ENCODE data around the gene P2RY6.
"Not testable (repeated sequence)": the region's sequence is repeated elsewhere in the genome, so short reads cannot be mapped to it uniquely, and the experiment has no call there.

Gene P2RY6

GRCh38 chr11:73262851-73263495 is 9.2 kb upstream of the P2RY6 start:
- DNase-seq: no peak

GRCh38 chr11:73263640-73264039 is 8.5 kb upstream of the P2RY6 start:
- no peak for DNase-seq

DNA sequence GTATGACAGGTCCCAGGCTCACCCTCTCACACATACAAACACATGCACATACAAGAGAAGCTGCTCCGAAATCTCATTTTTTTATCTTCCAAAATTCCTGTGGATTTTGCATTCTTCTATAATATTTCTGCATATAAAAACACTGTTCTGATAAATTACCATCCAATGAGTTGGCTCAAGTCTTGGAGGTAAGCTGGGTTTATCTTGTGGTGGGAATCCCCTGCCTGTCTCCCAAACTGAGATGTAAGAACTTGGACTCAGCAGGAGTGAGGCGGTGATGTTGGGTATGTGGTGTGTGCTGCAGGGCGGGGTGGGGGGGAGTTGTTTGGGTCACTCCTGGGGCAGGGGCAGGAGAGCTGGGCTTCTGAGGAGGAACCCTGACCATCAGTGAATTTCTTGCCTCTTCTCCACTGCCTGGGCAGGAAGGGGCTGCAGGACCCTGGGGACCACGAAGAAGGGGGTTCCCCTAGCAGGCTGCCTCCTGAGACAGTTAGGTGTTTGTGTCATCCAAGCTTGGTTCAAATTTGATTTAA is 6.8 kb upstream of the P2RY6 start:
- DNase-seq: no peak

GRCh38 chr11:73265853-73266645 is 6.1 kb upstream of the P2RY6 start:
- no peak for DNase-seq

DNA sequence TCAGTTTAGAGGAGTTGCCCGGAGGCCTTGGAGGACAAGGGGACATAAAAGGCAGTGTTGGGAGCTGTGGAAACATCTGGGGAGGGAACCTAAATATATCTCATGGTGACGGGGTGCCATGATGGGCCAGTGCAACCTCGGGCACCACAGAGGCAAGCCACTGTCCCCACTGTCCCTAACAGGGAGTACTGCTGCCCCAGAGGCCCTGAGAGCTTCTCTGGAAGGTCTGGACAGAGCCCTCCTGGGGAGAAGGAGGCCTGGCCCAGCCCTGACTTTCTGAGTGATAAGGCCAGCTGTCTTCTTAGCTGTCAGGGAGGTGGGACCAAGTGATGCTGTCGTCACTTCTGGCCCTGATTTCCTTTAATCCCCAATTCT is 5.5 kb upstream of the P2RY6 start:
- DNase-seq: no peak

DNA sequence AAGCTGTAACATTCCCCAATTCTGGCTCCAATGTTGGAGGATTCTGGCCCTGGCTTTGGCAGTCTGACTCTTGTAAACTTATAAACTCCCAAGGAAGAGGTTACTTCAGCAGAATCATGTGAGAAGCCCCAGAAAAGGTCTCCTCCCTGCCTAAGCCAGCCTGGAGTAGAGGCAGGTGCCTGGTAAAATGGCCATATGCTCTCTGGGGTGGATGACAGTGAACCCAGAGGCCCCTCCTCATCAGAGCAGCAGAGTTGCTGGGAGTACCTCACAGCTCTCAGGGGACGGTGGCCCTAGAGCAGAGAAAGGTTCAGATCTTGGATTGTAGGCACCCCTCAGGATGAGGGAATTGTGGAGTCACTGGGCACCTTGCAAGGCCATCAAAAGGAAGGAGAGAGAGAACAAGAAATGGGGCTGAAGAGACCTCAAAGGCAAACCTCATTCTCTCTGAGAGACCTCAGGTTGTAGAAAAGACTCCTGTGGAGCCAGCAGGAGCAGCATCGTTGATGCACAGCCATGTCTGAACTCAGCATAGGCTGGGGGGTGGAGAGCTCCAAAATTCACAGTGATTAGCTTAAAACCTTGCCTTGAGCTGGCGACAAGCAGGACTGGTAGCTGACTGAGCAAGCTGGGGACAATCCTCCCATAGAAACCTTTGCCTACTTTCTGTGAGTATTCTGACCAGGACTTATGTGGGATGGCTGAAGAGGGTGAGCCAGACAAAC is 4.9 kb upstream of the P2RY6 start:
- no peak for DNase-seq

- DNase-seq: no peak
Measured at GRCh38 chr11:73267906-73268540, 4.1 kb upstream of the P2RY6 start.

- DNase-seq: no peak
Measured at GRCh38 chr11:73268671-73269271, 3.4 kb upstream of the P2RY6 start.

GRCh38 chr11:73269459-73270015 is 2.6 kb upstream of the P2RY6 start:
- DNase-seq: no peak

DNA sequence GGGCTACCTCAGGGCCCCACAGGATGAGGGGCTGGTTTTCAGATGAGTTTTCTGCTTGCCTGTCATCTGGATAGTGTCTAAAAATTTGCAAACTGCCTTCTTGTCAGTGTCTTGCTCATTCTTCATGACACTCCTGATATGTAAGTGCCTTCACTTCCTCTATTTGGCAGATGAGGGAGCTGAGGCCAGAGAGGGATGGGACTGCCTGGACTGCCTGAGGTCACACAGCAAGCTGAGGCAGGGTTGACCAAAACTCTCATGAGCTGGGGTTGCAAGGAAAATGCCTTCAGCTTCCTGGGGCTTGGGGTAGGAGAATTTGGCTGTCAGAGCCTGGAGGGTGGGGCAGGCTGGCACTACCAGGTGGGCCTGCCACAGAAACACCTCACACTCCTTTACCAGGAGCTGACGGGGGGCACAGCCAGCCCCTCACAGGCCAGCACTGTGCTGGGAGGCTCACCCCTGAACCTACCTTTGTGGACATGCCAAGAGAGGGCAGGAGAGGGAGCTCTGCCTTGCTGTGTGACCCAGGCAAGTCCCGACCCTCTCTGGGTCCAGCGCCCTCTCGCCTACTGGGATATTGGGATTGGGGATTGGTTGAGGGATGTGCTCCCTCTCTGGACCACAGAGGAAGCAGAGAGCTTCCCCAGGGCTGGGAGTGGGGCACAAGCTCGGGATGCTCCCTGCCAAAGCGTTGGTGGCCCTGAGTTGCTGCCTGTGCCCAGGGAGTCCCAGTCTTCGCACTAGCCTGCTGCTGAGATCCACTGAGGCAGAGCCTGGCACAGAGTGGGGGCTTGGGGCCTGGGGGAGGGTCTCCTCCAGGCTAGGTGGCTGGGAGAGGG is 1.9 kb upstream of the P2RY6 start:
- DNase-seq: peak; percentile 73

DNA sequence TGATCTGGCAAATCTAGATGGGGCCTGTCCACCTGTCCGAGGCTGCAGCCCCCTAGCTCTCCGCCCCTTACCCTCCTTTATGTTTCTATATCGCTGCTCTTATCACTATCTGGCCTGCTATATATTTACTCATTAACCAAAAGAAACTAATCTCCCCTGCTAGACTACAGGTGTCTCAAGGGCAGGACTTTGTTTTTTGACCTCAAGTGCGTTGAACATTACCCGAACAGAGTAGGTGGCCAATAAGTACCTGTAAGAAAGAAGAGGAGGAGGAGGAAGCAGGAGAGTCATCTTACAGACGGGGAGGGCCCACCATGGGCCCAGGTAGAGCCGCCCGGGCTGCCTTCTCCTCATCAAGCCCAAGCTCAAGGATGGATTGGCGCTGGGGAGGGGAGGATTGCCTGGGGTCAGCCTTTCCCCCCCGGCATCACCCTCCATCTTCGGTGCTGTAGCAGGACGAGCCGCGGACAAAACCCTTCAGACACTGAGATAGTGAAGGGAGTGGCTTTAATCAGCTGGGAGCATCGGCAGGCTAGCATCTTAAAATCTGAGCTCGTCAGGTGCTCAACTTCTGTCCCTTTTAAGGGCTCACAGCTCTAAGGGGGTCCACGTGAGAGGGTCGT is 1.2 kb upstream of the P2RY6 start:
- no peak for DNase-seq

DNA sequence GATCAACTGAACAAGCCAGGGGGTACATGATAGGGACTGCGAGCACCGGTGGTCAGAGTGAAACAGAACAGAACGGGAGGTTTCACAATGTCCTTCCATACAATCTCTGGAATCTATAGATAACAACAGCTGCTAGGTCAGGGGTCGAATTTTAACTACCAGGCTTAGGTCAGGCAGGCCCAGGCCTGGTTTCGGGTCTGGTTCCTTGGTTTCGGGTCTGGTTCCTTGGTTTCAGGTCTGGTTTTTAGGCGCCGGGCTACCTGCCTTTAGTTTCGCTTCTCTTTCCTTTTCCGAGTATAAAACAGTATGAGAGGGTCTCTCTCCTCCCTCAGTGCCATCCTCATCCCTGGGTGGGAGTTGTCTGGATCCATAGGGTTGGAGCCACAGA is 666 bp upstream of the P2RY6 start:
- DNase-seq: not testable (repeated sequence)

DNA sequence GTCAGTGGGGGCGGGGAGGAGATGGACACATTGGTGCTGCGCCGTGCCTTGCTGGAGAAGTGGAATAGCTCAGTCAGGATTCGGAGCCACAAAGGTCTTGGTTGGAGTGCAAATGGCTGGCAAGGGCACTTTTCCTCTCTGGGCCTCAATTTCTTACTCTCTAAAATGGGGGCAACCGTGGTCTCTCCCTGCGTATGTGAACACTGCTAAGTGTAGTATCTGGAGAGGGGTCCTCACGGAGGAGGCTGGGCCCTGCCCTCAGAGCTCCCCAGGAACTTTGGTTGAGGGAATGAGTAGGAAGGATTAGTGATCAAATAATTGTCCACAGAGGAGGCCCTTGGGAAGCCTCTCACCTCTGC is 521 bp downstream of the P2RY6 start:
- DNase-seq: no peak

DNA sequence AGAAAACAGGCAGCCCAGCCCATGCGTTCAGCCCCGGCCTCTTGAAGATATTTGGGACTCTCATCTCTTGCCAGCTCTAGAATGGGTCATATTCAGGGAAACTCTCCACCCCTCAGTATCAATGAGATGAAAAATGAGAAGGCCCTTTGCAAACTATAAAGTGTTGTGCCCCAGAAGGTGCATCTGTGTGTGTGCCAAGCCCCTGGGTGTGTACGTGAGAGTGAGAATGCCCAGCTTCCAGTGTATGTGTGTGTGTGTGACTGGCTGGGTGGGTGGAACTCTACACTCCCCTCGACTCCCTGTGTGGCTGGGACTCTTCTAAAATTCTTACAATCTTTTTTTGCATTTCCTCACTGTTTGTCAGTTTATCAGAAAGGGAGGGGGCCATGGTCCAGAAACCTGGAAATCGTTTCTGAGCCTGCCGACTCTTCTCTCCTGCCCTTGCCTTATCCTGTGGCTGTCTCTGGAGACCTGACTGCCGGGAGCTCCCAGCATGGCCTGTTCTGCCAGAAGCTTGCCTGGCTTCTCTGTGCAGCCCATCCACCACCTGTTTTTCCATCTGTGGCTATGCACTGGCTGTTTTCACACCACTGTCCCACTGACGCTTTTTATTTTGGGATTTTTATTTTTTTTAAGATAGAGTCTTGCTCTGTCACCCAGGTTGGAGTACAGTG is 1.2 kb downstream of the P2RY6 start:
- DNase-seq: no peak

- not testable (repeated sequence) for DNase-seq
Measured at GRCh38 chr11:73274191-73274590, 2.1 kb downstream of the P2RY6 start.

GRCh38 chr11:73274722-73275380 is 2.7 kb downstream of the P2RY6 start:
- no peak for DNase-seq

- DNase-seq: no peak
Measured at GRCh38 chr11:73275381-73275750, 3.2 kb downstream of the P2RY6 start.

- DNase-seq: no peak
Measured at GRCh38 chr11:73277467-73277866, 5.3 kb downstream of the P2RY6 start.

DNA sequence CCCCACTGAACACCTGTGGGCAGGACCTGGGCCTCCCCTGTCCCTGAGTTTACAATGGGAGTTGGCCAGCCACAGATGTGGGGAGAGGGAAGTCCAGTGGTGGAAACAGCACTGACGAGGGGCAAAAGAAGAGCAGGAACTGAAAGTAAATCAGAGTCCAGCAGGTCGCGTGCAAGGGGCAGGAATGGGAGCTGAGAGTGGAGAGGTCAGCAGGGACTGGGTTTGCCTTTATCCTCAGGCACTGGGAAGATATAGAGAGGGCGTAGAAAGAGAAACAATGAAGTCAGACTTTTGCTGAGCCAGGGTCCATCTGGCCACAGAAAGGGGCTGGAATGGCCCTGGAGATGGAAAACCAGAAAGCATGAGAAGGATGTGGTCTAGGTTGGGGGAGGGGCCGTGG is 8.5 kb downstream of the P2RY6 start:
- no peak for DNase-seq

DNA sequence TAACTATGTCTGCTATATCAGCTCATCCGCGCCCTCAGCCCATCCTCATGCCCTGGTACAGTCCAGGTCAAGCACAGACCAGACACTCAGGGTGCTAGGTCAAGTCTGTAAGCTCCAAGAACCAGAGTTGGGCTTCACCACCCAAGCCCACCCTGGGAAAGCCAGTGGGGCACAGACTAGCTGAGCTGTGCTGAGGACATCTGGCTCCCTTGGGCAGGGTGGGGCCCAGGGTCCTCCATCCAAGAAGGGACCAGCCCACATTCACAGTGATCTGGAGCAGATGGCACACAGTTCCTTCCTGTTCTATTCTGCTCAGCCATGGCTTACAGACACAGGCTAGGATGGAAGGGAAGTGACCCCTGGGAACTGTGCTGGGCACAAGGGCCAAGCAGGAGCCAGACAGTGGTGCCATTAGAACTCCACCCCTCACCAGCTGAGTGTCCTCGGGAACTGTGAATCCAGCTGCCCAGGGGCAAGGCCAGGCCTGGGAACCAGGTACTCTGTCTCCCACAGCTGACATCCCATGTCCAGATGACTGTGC is 9.1 kb downstream of the P2RY6 start:
- no peak for DNase-seq

Measured in OCI-M1 (cell line).